HEK293 (cell line): ENCODE data around the gene ZXDC.

ENCODE experiments used
- MEIS1 ChIP-seq: sonication (generic); formaldehyde crosslinking; IDR thresholded peaks from 2 replicates; pipeline ENCODE4 v1.8.1; 2022; ENCODE audit warnings: missing genetic modification reagents, mild to moderate bottlenecking, borderline replicate concordance
- ZNF670 ChIP-seq: fragments of 450-650 bp; formaldehyde crosslinking; IDR thresholded peaks from 2 replicates; pipeline ENCODE4 v1.5.1; 2016; ENCODE audit warnings: missing biosample characterization, missing genetic modification characterization, low read depth
- TF ChIP-seq, protein P1 (sequence below): fragments of 450-650 bp; formaldehyde crosslinking; IDR thresholded peaks from 2 replicates; pipeline ENCODE4 v1.5.0; 2017; ENCODE audit warnings: missing biosample characterization, missing genetic modification characterization, borderline replicate concordance

DNA sequence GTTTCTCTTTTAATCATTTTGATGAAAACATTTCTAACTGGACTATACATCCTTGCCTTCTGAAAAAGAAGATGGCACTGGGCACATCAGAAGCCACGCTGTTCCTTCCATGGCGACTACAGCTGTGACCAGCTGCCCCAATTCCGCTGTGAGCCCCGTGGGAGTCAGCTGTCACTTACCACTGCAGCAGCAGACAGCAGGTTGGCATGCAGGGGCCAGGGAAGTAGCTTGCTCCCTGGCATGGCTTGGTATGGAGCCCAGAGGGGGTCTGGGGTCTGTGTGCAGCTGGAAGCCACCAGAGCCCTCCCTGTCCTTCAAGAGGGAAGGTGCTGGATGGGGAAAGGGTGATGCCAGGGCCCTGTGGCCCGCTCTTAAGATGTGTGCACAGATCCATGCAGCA is 4.5 kb upstream of the ZXDC start:
- TF ChIP-seq MEIS1 (CRISPR knock-in tag) (no peak), ZNF670 (tag by site-specific recombination) (no peak)
- TF ChIP-seq, protein P1, sequence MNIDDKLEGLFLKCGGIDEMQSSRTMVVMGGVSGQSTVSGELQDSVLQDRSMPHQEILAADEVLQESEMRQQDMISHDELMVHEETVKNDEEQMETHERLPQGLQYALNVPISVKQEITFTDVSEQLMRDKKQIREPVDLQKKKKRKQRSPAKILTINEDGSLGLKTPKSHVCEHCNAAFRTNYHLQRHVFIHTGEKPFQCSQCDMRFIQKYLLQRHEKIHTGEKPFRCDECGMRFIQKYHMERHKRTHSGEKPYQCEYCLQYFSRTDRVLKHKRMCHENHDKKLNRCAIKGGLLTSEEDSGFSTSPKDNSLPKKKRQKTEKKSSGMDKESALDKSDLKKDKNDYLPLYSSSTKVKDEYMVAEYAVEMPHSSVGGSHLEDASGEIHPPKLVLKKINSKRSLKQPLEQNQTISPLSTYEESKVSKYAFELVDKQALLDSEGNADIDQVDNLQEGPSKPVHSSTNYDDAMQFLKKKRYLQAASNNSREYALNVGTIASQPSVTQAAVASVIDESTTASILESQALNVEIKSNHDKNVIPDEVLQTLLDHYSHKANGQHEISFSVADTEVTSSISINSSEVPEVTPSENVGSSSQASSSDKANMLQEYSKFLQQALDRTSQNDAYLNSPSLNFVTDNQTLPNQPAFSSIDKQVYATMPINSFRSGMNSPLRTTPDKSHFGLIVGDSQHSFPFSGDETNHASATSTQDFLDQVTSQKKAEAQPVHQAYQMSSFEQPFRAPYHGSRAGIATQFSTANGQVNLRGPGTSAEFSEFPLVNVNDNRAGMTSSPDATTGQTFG = no peak
